ENCODE measurements around the gene FLVCR1. TPM values are rescaled to one million over a fixed set of nuclear protein-coding genes. Genes with fewer than 3 reads are reported as not detected.

The FLVCR1 gene
- total RNA-seq, 1 experiment from 2014 or later = 32.8 TPM

GRCh38 chr1:212871976-212872375 is 13.9 kb downstream of the FLVCR1 start:
- Histone ChIP-seq H3K9me2 (replicated peaks; ENCODE audit: insufficient read depth, low read length) (no peaks in the 10 kb centered on the region), H3K9me3 (ENCODE audit: low read length) (no peaks in the 10 kb centered on the region), H3K36me3 (ENCODE audit: insufficient read depth, low read length) (peaks cover 23% of the 10 kb centered on the region), H3K9ac (ENCODE audit: low read length) (no peak overlapping the region), H2AFZ (ENCODE audit: low read length) (no peak overlapping the region), H3K27me3 (ENCODE audit: low read length) (no peaks in the 10 kb centered on the region), H3K4me3 (ENCODE audit: low read length) (no peak overlapping the region), H3K27ac (ENCODE audit: low read length) (no peak overlapping the region), H4K20me1 (ENCODE audit: insufficient read depth, low read depth, low read length) (no peaks in the 10 kb centered on the region), H3K4me2 (ENCODE audit: low read depth, low read length, poor library complexity, severe bottlenecking) (no peak overlapping the region), H3K4me1 (ENCODE audit: low read length) (no peaks in the 10 kb centered on the region), H3K79me2 (ENCODE audit: low read length) (peaks cover 49% of the 10 kb centered on the region)
- DNase-seq = no peak

- Histone ChIP-seq H3K9ac (ENCODE audit: low read length) (no peak overlapping the region), H3K27ac (ENCODE audit: low read length) (no peak overlapping the region), H3K4me2 (ENCODE audit: low read depth, low read length, poor library complexity, severe bottlenecking) (no peak overlapping the region), H3K36me3 (ENCODE audit: insufficient read depth, low read length) (peaks cover 22% of the 10 kb centered on the region), H3K9me2 (replicated peaks; ENCODE audit: insufficient read depth, low read length) (no peaks in the 10 kb centered on the region), H3K79me2 (ENCODE audit: low read length) (peaks cover 51% of the 10 kb centered on the region), H3K9me3 (ENCODE audit: low read length) (no peaks in the 10 kb centered on the region), H2AFZ (ENCODE audit: low read length) (no peak overlapping the region), H3K4me1 (ENCODE audit: low read length) (no peaks in the 10 kb centered on the region), H4K20me1 (ENCODE audit: insufficient read depth, low read depth, low read length) (no peaks in the 10 kb centered on the region), H3K4me3 (ENCODE audit: low read length) (no peak overlapping the region), H3K27me3 (ENCODE audit: low read length) (no peaks in the 10 kb centered on the region)
- no peak for DNase-seq
Measured at GRCh38 chr1:212873518-212873917, 15.4 kb downstream of the FLVCR1 start.

GRCh38 chr1:212878418-212878817 is 20.3 kb downstream of the FLVCR1 start:
- Histone ChIP-seq H3K36me3 (ENCODE audit: insufficient read depth, low read length) (peaks cover 32% of the 10 kb centered on the region), H3K9me3 (ENCODE audit: low read length) (no peaks in the 10 kb centered on the region), H3K4me3 (ENCODE audit: low read length) (no peak overlapping the region), H3K4me1 (ENCODE audit: low read length) (no peaks in the 10 kb centered on the region), H3K9me2 (replicated peaks; ENCODE audit: insufficient read depth, low read length) (no peaks in the 10 kb centered on the region), H3K27ac (ENCODE audit: low read length) (no peak overlapping the region), H2AFZ (ENCODE audit: low read length) (no peak overlapping the region), H3K27me3 (ENCODE audit: low read length) (no peaks in the 10 kb centered on the region), H3K4me2 (ENCODE audit: low read depth, low read length, poor library complexity, severe bottlenecking) (no peak overlapping the region), H3K9ac (ENCODE audit: low read length) (no peak overlapping the region), H4K20me1 (ENCODE audit: insufficient read depth, low read depth, low read length) (no peaks in the 10 kb centered on the region), H3K79me2 (ENCODE audit: low read length) (peaks cover 35% of the 10 kb centered on the region)
- DNase-seq = no peak

- Histone ChIP-seq H3K9me3 (ENCODE audit: low read length) (no peaks in the 10 kb centered on the region), H3K4me2 (ENCODE audit: low read depth, low read length, poor library complexity, severe bottlenecking) (no peak overlapping the region), H3K27ac (ENCODE audit: low read length) (no peak overlapping the region), H3K9ac (ENCODE audit: low read length) (no peak overlapping the region), H2AFZ (ENCODE audit: low read length) (no peak overlapping the region), H4K20me1 (ENCODE audit: insufficient read depth, low read depth, low read length) (no peaks in the 10 kb centered on the region), H3K4me1 (ENCODE audit: low read length) (no peaks in the 10 kb centered on the region), H3K9me2 (replicated peaks; ENCODE audit: insufficient read depth, low read length) (no peaks in the 10 kb centered on the region), H3K79me2 (ENCODE audit: low read length) (peaks cover 28% of the 10 kb centered on the region), H3K4me3 (ENCODE audit: low read length) (no peak overlapping the region), H3K36me3 (ENCODE audit: insufficient read depth, low read length) (peaks cover 44% of the 10 kb centered on the region), H3K27me3 (ENCODE audit: low read length) (no peaks in the 10 kb centered on the region)
- DNase-seq = no peak
Measured at GRCh38 chr1:212879947-212880690, 22.0 kb downstream of the FLVCR1 start.

- no peak overlapping the region for H3K4me2 ChIP-seq (ENCODE audit: low read depth, low read length, poor library complexity, severe bottlenecking)
- H2AFZ ChIP-seq (ENCODE audit: low read length) = no peak overlapping the region
- H3K4me3 ChIP-seq (ENCODE audit: low read length) = no peak overlapping the region
- H4K20me1 ChIP-seq (ENCODE audit: insufficient read depth, low read depth, low read length) = no peaks in the 10 kb centered on the region
- H3K4me1 ChIP-seq (ENCODE audit: low read length) = no peaks in the 10 kb centered on the region
- no peaks in the 10 kb centered on the region for H3K9me3 ChIP-seq (ENCODE audit: low read length)
- DNase-seq = no peak
- H3K9me2 ChIP-seq (replicated peaks; ENCODE audit: insufficient read depth, low read length) = no peaks in the 10 kb centered on the region
- no peak overlapping the region for H3K9ac ChIP-seq (ENCODE audit: low read length)
- peaks cover 17% of the 10 kb centered on the region for H3K79me2 ChIP-seq (ENCODE audit: low read length)
- H3K27me3 ChIP-seq (ENCODE audit: low read length) = no peaks in the 10 kb centered on the region
- H3K36me3 ChIP-seq (ENCODE audit: insufficient read depth, low read length) = peaks cover 66% of the 10 kb centered on the region
- no peak overlapping the region for H3K27ac ChIP-seq (ENCODE audit: low read length)
Measured at GRCh38 chr1:212884592-212884991, 26.5 kb downstream of the FLVCR1 start.

- Histone ChIP-seq H3K9me3 (ENCODE audit: low read length) (no peaks in the 10 kb centered on the region), H3K4me1 (ENCODE audit: low read length) (no peaks in the 10 kb centered on the region), H3K4me3 (ENCODE audit: low read length) (no peak overlapping the region), H3K9me2 (replicated peaks; ENCODE audit: insufficient read depth, low read length) (no peaks in the 10 kb centered on the region), H3K36me3 (ENCODE audit: insufficient read depth, low read length) (peaks cover 69% of the 10 kb centered on the region), H2AFZ (ENCODE audit: low read length) (no peak overlapping the region), H3K27ac (ENCODE audit: low read length) (no peak overlapping the region), H3K9ac (ENCODE audit: low read length) (no peak overlapping the region), H4K20me1 (ENCODE audit: insufficient read depth, low read depth, low read length) (no peaks in the 10 kb centered on the region), H3K4me2 (ENCODE audit: low read depth, low read length, poor library complexity, severe bottlenecking) (no peak overlapping the region), H3K27me3 (ENCODE audit: low read length) (no peaks in the 10 kb centered on the region), H3K79me2 (ENCODE audit: low read length) (peaks cover 8% of the 10 kb centered on the region)
- no peak for DNase-seq
Measured at GRCh38 chr1:212892108-212892507, 34.0 kb downstream of the FLVCR1 start.

- no peak overlapping the region for H3K4me3 ChIP-seq (ENCODE audit: low read length)
- H3K4me1 ChIP-seq (ENCODE audit: low read length) = no peaks in the 10 kb centered on the region
- H2AFZ ChIP-seq (ENCODE audit: low read length) = no peak overlapping the region
- no peaks in the 10 kb centered on the region for H4K20me1 ChIP-seq (ENCODE audit: insufficient read depth, low read depth, low read length)
- no peaks in the 10 kb centered on the region for H3K9me2 ChIP-seq (replicated peaks; ENCODE audit: insufficient read depth, low read length)
- no peaks in the 10 kb centered on the region for H3K27me3 ChIP-seq (ENCODE audit: low read length)
- H3K9ac ChIP-seq (ENCODE audit: low read length) = no peak overlapping the region
- peaks cover 40% of the 10 kb centered on the region for H3K36me3 ChIP-seq (ENCODE audit: insufficient read depth, low read length)
- DNase-seq = no peak
- no peaks in the 10 kb centered on the region for H3K9me3 ChIP-seq (ENCODE audit: low read length)
- no peak overlapping the region for H3K4me2 ChIP-seq (ENCODE audit: low read depth, low read length, poor library complexity, severe bottlenecking)
- H3K27ac ChIP-seq (ENCODE audit: low read length) = no peak overlapping the region
- H3K79me2 ChIP-seq (ENCODE audit: low read length) = no peaks in the 10 kb centered on the region
Measured at GRCh38 chr1:212899845-212900244, 41.8 kb downstream of the FLVCR1 start.

GRCh38 chr1:212901290-212901689 is 43.2 kb downstream of the FLVCR1 start:
- H3K36me3 ChIP-seq (ENCODE audit: insufficient read depth, low read length) = peaks cover 28% of the 10 kb centered on the region
- no peaks in the 10 kb centered on the region for H3K9me2 ChIP-seq (replicated peaks; ENCODE audit: insufficient read depth, low read length)
- no peak overlapping the region for H3K4me2 ChIP-seq (ENCODE audit: low read depth, low read length, poor library complexity, severe bottlenecking)
- H3K9ac ChIP-seq (ENCODE audit: low read length) = no peak overlapping the region
- no peaks in the 10 kb centered on the region for H3K27me3 ChIP-seq (ENCODE audit: low read length)
- H3K27ac ChIP-seq (ENCODE audit: low read length) = no peak overlapping the region
- peak; percentile 27 for DNase-seq
- no peak overlapping the region for H3K4me3 ChIP-seq (ENCODE audit: low read length)
- no peaks in the 10 kb centered on the region for H3K9me3 ChIP-seq (ENCODE audit: low read length)
- H4K20me1 ChIP-seq (ENCODE audit: insufficient read depth, low read depth, low read length) = no peaks in the 10 kb centered on the region
- H2AFZ ChIP-seq (ENCODE audit: low read length) = no peak overlapping the region
- no peaks in the 10 kb centered on the region for H3K4me1 ChIP-seq (ENCODE audit: low read length)
- no peaks in the 10 kb centered on the region for H3K79me2 ChIP-seq (ENCODE audit: low read length)
